GM10266 (cell line): ENCODE results near the gene NSMCE4A.
"Not testable (repeated sequence)": the region's sequence is repeated elsewhere in the genome, so short reads cannot be mapped to it uniquely, and the experiment has no call there.

Source experiments
- DNase-seq: peaks from one replicate; pipeline ENCODE4 v3.0.0; 2012; ENCODE audit errors: extremely low spot score
- CTCF ChIP-seq: IDR thresholded peaks from 2 replicates; pipeline ENCODE4 v1.5.1; 2012; ENCODE audit warnings: mild to moderate bottlenecking, low read depth; ENCODE audit not compliant: control insufficient read depth, insufficient read depth; ENCODE audit errors: missing control alignments

Gene NSMCE4A

GRCh38 chr10:121928528-121928884 lies 46.5 kb downstream of the NSMCE4A start:
- peak; percentile 33 for DNase-seq
- TF ChIP-seq CTCF: no peak

GRCh38 chr10:121927841-121928527 lies 47.0 kb downstream of the NSMCE4A start, which contains the start of gene ATE1:
Gene ATE1 (minus strand): TSS chr10:121928031. CDS start chr10:121927949, 82 bp downstream.
- TF ChIP-seq CTCF: no peak

GRCh38 chr10:121927318-121927840 lies 47.6 kb downstream of the NSMCE4A start:
- peak; percentile 63 for DNase-seq
- TF ChIP-seq CTCF: no peak

More at GRCh38 chr10:121927841-121928527, 47.0 kb downstream of the NSMCE4A start, which contains the start of gene ATE1:
- peak; percentile 92 for DNase-seq

GRCh38 chr10:121926671-121927317 lies 48.2 kb downstream of the NSMCE4A start:
- DNase-seq: peak; percentile 32
- TF ChIP-seq CTCF: no peak

GRCh38 chr10:121926157-121926556 lies 48.9 kb downstream of the NSMCE4A start:
- no peak for DNase-seq
- no peak for TF ChIP-seq CTCF

- no peak for TF ChIP-seq CTCF
- no peak for DNase-seq
Observed at GRCh38 chr10:121921238-121921931, 53.6 kb downstream of the NSMCE4A start.

- no peak for TF ChIP-seq CTCF
- DNase-seq: no peak
Observed at GRCh38 chr10:121919666-121920065, 55.4 kb downstream of the NSMCE4A start.

GRCh38 chr10:121918800-121919199 lies 56.2 kb downstream of the NSMCE4A start:
- not testable (repeated sequence) for DNase-seq
